ENCODE data around the gene TFB1M.

The TFB1M gene

DNA sequence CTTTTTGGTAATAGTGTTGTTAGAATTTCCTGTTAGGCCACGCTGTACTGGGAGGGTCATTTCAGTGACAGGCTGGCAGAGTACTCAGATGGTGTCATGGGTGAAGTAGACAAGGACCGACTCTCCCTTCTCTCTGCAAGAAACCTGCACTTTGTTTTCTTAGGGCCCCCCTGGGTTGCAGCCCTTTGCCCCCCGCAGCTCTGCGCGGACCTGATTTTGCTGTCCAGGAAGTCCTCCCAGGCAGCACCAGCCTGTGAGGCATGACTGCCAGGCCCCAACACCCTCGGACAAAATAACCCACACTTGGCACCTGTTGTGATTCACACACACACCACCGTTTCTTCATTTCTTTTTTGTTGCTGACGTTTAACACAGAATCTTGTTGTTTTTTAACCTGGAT lies 72.3 kb downstream of the TFB1M start:
- H2AFZ ChIP-seq (ENCODE audit: low read depth, low read length), result no peak overlapping the region
- no peaks in the 10 kb centered on the region for H3K36me3 ChIP-seq (replicated peaks; ENCODE audit: low read depth, low read length)
- H3K27ac ChIP-seq (ENCODE audit: low read length), result no peak overlapping the region
- no peak for TF ChIP-seq EZH2phosphoT487 (IDR thresholded peaks at IDR 0.05; ENCODE audit: low read depth)
- TF ChIP-seq, protein P1, sequence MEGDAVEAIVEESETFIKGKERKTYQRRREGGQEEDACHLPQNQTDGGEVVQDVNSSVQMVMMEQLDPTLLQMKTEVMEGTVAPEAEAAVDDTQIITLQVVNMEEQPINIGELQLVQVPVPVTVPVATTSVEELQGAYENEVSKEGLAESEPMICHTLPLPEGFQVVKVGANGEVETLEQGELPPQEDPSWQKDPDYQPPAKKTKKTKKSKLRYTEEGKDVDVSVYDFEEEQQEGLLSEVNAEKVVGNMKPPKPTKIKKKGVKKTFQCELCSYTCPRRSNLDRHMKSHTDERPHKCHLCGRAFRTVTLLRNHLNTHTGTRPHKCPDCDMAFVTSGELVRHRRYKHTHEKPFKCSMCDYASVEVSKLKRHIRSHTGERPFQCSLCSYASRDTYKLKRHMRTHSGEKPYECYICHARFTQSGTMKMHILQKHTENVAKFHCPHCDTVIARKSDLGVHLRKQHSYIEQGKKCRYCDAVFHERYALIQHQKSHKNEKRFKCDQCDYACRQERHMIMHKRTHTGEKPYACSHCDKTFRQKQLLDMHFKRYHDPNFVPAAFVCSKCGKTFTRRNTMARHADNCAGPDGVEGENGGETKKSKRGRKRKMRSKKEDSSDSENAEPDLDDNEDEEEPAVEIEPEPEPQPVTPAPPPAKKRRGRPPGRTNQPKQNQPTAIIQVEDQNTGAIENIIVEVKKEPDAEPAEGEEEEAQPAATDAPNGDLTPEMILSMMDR (IDR thresholded peaks at IDR 0.05; ENCODE audit: low read depth, low read length), result no peak
- no peak overlapping the region for H3K4me2 ChIP-seq (ENCODE audit: low read length)
- H4K20me1 ChIP-seq (ENCODE audit: insufficient read depth, low read length), result no peaks in the 10 kb centered on the region
- no peak overlapping the region for H3K9ac ChIP-seq (ENCODE audit: low read length)
- no peaks in the 10 kb centered on the region for H3K4me1 ChIP-seq (ENCODE audit: low read length)
- H3K4me3 ChIP-seq (ENCODE audit: low read length), result no peak overlapping the region
- no peaks in the 10 kb centered on the region for H3K9me3 ChIP-seq (ENCODE audit: insufficient read depth, low read length)
- no peaks in the 10 kb centered on the region for H3K27me3 ChIP-seq (ENCODE audit: low read depth, low read length)
- no peaks in the 10 kb centered on the region for H3K79me2 ChIP-seq (ENCODE audit: low read length)

DNA sequence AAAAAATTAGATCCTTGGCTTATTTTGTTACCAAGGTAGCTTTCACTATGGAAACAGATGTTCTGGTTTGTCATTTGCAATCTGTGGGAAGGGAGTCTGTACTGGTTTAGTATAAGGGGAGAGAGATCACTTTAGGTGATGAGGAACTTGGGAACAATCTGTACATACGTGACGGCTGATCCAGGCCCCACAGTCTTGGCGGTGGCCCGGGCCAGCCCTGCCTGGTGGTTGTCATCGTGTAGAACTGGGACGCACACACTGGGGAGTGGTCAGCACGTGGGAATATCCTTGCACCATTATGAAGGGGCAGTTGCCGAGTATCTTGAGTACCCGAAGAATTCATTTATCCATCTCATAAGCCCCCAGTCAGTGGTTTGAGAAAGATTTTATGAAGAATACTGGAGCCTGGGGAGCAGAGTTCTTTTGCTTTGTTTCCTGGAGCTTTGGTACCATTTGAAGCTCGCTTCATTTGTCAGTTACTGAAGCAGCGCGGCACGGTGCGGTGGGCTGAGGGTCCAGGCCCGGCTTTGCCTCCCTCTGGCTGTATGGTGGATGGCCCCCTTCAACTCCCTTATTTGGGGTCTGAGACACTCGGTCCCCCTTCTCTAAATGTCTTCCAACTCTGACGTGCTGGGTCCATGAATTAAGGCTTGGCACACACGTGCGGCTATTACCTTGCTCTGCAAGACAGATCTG lies 73.2 kb downstream of the TFB1M start:
- Histone ChIP-seq H3K9me3 (ENCODE audit: insufficient read depth, low read length) (no peaks in the 10 kb centered on the region), H3K4me3 (ENCODE audit: low read length) (no peak overlapping the region), H3K4me1 (ENCODE audit: low read length) (no peaks in the 10 kb centered on the region), H3K4me2 (ENCODE audit: low read length) (no peak overlapping the region), H3K27me3 (ENCODE audit: low read depth, low read length) (no peaks in the 10 kb centered on the region), H3K27ac (ENCODE audit: low read length) (no peak overlapping the region), H3K79me2 (ENCODE audit: low read length) (no peaks in the 10 kb centered on the region), H3K9ac (ENCODE audit: low read length) (no peak overlapping the region), H4K20me1 (ENCODE audit: insufficient read depth, low read length) (no peaks in the 10 kb centered on the region), H2AFZ (ENCODE audit: low read depth, low read length) (no peak overlapping the region), H3K36me3 (replicated peaks; ENCODE audit: low read depth, low read length) (no peaks in the 10 kb centered on the region)
- TF ChIP-seq, protein P1 (IDR thresholded peaks at IDR 0.05; ENCODE audit: low read depth, low read length), result no peak
- no peak for TF ChIP-seq EZH2phosphoT487 (IDR thresholded peaks at IDR 0.05; ENCODE audit: low read depth)

DNA sequence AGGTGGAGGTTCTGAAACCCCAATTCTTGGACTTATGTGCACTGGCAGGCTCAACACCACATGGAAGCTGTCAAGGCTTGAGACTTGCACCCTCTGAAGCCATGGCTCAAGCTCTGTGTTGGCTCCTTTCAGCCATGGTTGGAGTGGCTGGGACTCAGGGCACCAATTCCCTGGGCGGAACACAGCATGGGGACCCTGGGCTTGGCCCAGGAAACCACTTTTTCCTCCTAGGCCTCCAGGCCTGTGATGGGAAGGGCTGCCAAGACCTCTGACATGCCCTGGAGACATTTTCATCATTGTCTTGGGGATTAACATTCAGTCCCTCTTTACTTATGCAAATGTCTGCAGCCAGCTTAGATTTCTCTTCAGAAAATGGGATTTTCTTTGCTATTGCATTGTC lies 76.7 kb downstream of the TFB1M start:
- no peaks in the 10 kb centered on the region for H3K36me3 ChIP-seq (replicated peaks; ENCODE audit: low read depth, low read length)
- H4K20me1 ChIP-seq (ENCODE audit: insufficient read depth, low read length), result no peaks in the 10 kb centered on the region
- H2AFZ ChIP-seq (ENCODE audit: low read depth, low read length), result no peak overlapping the region

DNA sequence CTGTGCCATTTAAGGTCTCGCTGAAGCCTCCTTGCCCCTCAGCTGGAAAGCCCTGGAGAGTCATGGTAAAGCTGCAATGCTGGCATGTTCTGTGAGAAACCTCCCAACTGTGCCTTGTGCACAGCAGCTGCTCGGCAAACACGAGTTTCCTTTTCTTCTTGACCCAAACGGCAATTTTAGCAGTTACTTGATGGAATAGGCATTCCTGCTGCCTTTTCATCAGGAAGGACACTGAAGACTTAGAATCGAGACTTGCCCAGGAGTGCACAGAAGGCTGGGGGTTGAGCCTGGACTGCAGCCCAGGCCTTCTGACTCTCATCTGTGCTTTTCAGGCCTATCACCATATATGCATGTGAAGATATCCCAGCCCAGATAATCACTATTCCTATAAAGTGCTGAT lies 79.2 kb downstream of the TFB1M start:
- Histone ChIP-seq H3K27me3 (ENCODE audit: low read depth, low read length) (no peaks in the 10 kb centered on the region), H2AFZ (ENCODE audit: low read depth, low read length) (no peak overlapping the region), H3K4me1 (ENCODE audit: low read length) (no peaks in the 10 kb centered on the region), H3K4me2 (ENCODE audit: low read length) (no peak overlapping the region), H3K27ac (ENCODE audit: low read length) (no peak overlapping the region), H3K36me3 (replicated peaks; ENCODE audit: low read depth, low read length) (no peaks in the 10 kb centered on the region), H4K20me1 (ENCODE audit: insufficient read depth, low read length) (no peaks in the 10 kb centered on the region), H3K9ac (ENCODE audit: low read length) (no peak overlapping the region), H3K9me3 (ENCODE audit: insufficient read depth, low read length) (no peaks in the 10 kb centered on the region), H3K4me3 (ENCODE audit: low read length) (no peak overlapping the region), H3K79me2 (ENCODE audit: low read length) (no peaks in the 10 kb centered on the region)
- TF ChIP-seq, protein P1 (IDR thresholded peaks at IDR 0.05; ENCODE audit: low read depth, low read length), result no peak
- TF ChIP-seq EZH2phosphoT487 (IDR thresholded peaks at IDR 0.05; ENCODE audit: low read depth), result no peak

More for the DNA sequence above, 76.7 kb downstream of the TFB1M start:
- Histone ChIP-seq H3K4me2 (ENCODE audit: low read length) (no peak overlapping the region), H3K27me3 (ENCODE audit: low read depth, low read length) (no peaks in the 10 kb centered on the region), H3K79me2 (ENCODE audit: low read length) (no peaks in the 10 kb centered on the region), H3K27ac (ENCODE audit: low read length) (no peak overlapping the region), H3K9me3 (ENCODE audit: insufficient read depth, low read length) (no peaks in the 10 kb centered on the region), H3K4me1 (ENCODE audit: low read length) (no peaks in the 10 kb centered on the region), H3K4me3 (ENCODE audit: low read length) (no peak overlapping the region), H3K9ac (ENCODE audit: low read length) (no peak overlapping the region)
- TF ChIP-seq, protein P1 (IDR thresholded peaks at IDR 0.05; ENCODE audit: low read depth, low read length), result no peak
- TF ChIP-seq EZH2phosphoT487 (IDR thresholded peaks at IDR 0.05; ENCODE audit: low read depth), result no peak
